B cell (primary cell): ENCODE results near the gene H2BK1. TPM values are rescaled to one million over a fixed set of nuclear protein-coding genes. Genes with fewer than 3 reads are reported as not detected.

ENCODE experiments used
- ATAC-seq: fragments of 200-7000 bp; cut with Tn5 transposase; one replicate; pipeline ENCODE4 v1.10.0; 2021; ENCODE audit warnings: low read depth, mild to moderate bottlenecking, moderate number of reproducible peaks, moderate library complexity
- CTCF ChIA-PET: fragments of 350-600 bp; sonication (Branson Sonifier 250); formaldehyde crosslinking; loops from one replicate; lab custom pipeline; 2021; ENCODE audit warnings: antibody characterized with exemption, inconsistent platforms; lab: Charles Lee
- POLR2A ChIA-PET: fragments of 350-600 bp; sonication (Branson Sonifier 250); formaldehyde crosslinking; loops from one replicate; lab custom pipeline; 2021; ENCODE audit warnings: antibody characterized with exemption; lab: Charles Lee
- DNase-seq: peaks from one replicate; pipeline ENCODE4 v3.0.0; 2013
- H2AFZ ChIP-seq: 2 replicates; pipeline ENCODE4 v1.6.1; 2012; ENCODE audit warnings: mild to moderate bottlenecking, low read depth, low read length; ENCODE audit not compliant: insufficient read depth, poor library complexity, severe bottlenecking
- H3K27ac ChIP-seq, 2 donors: 1 replicate in 1 of 2; 2 replicates in 1 of 2; pipeline ENCODE4 v1.5.1; 2012 to 2013; ENCODE audit warnings: low read length in 2 of 2, mild to moderate bottlenecking in 2 of 2, moderate library complexity in 1 of 2
- H3K27me3 ChIP-seq, 4 experiments: fragments of 200-600 bp in 1 of 4; sonication (generic) in 1 of 4; replicated peaks in 1 of 4; 1 replicate in 2 of 4; 2 replicates in 2 of 4; pipeline versions ENCODE4 v1.6.1 to v1.7.0; 2013 to 2016; ENCODE audit warnings: low read length in 3 of 4, mild to moderate bottlenecking in 2 of 4, mixed read lengths in 1 of 4, moderate library complexity in 1 of 4; ENCODE audit not compliant: insufficient read depth in 4 of 4, control insufficient read depth in 3 of 4; ENCODE audit errors: control extremely low read depth in 1 of 4
- H3K36me3 ChIP-seq, 2 experiments: replicated peaks in 1 of 2; 1 replicate in 1 of 2; 2 replicates in 1 of 2; pipeline versions ENCODE4 v1.6.1 to v1.7.1; 2013; ENCODE audit warnings: low read length in 1 of 2; ENCODE audit not compliant: insufficient read depth in 2 of 2, control insufficient read depth in 1 of 2; ENCODE audit errors: control extremely low read depth in 1 of 2, extremely low read depth in 1 of 2
- H3K4me1 ChIP-seq, 2 donors: fragments of 200-600 bp in 1 of 2; sonication (generic) in 1 of 2; 1 replicate in 1 of 2; 2 replicates in 1 of 2; pipeline versions ENCODE4 v1.5.1 to v1.6.1; 2013 to 2017; ENCODE audit warnings: low read length in 2 of 2; ENCODE audit not compliant: control insufficient read depth in 2 of 2, insufficient read depth in 2 of 2
- H3K4me2 ChIP-seq: replicated peaks from 2 replicates; pipeline ENCODE3; 2012; ENCODE audit warnings: mild to moderate bottlenecking, low read depth, low read length; ENCODE audit not compliant: poor library complexity, severe bottlenecking
- H3K4me3 ChIP-seq, 5 experiments: fragments of 200-600 bp in 1 of 5; sonication (generic) in 1 of 5; 1 replicate in 3 of 5; 2 replicates in 2 of 5; pipeline versions ENCODE4 v1.5.1 to v1.7.0; 2011 to 2016; ENCODE audit warnings: low read length in 4 of 5, mild to moderate bottlenecking in 4 of 5, low read depth in 2 of 5, control low read depth in 1 of 5, moderate library complexity in 1 of 5; ENCODE audit not compliant: insufficient read depth in 1 of 5; ENCODE audit errors: control extremely low read depth in 1 of 5, extremely low read depth in 1 of 5
- H3K79me2 ChIP-seq: fragments of 200-600 bp; sonication (generic); one replicate; pipeline ENCODE4 v1.6.0; 2016; ENCODE audit warnings: low read length; ENCODE audit not compliant: control insufficient read depth, insufficient read depth
- H3K9ac ChIP-seq: fragments of 200-600 bp; sonication (generic); 2 replicates; pipeline ENCODE4 v1.6.1; 2017; ENCODE audit warnings: mild to moderate bottlenecking, low read length, moderate library complexity
- H3K9me3 ChIP-seq, 3 donors: one replicate each; pipeline versions ENCODE4 v1.6.1 to v1.7.1; 2013; ENCODE audit warnings: low read length in 2 of 3; ENCODE audit not compliant: control insufficient read depth in 2 of 3, insufficient read depth in 1 of 3; ENCODE audit errors: control extremely low read depth in 1 of 3
- H4K20me1 ChIP-seq: 2 replicates; pipeline ENCODE4 v1.6.0; 2012; ENCODE audit warnings: mild to moderate bottlenecking, low read length; ENCODE audit not compliant: insufficient read depth, control insufficient read depth, poor library complexity, severe bottlenecking
- H3K27ac Mint-ChIP-seq: one replicate; pipeline ENCODE4 v1.8.0; 2021; ENCODE audit warnings: mixed read lengths
- H3K27me3 Mint-ChIP-seq: one replicate; pipeline ENCODE4 v1.8.0; 2021; ENCODE audit warnings: mixed read lengths
- H3K4me1 Mint-ChIP-seq: one replicate; pipeline ENCODE4 v1.8.0; 2021; ENCODE audit warnings: mixed read lengths
- H3K4me3 Mint-ChIP-seq: one replicate; pipeline ENCODE4 v1.8.0; 2021; ENCODE audit warnings: mixed read lengths
- H3K9me3 Mint-ChIP-seq: one replicate; pipeline ENCODE4 v1.8.0; 2022; ENCODE audit warnings: mixed read lengths; ENCODE audit not compliant: insufficient read depth
- EZH2 ChIP-seq: IDR thresholded peaks from 2 replicates; pipeline ENCODE4 v1.6.1; 2012; ENCODE audit warnings: borderline replicate concordance, low read depth, mild to moderate bottlenecking, moderate library complexity, low read length; ENCODE audit not compliant: insufficient read depth, poor library complexity, severe bottlenecking
- WGBS: methylation state at CpG from one replicate; pipeline ENCODE4 v1.1.5; 2013; ENCODE audit warnings: missing lambda C conversion rate; ENCODE audit not compliant: insufficient coverage; 5-methylcytosine and 5-hydroxymethylcytosine counted together
- intact Hi-C: fragments of 100-400 bp; cut with micrococcal nuclease; formaldehyde crosslinking; loops from one replicate; pipeline ENCODE4 v1.10.0; 2022
- polyA plus RNA-seq: library from polyadenylated mRNA; depleted of rRNA; stranded (reverse); fragments of >200 nt; gene quantifications from 2 replicates; pipeline ENCODE4 v1.2.3, GENCODE V29; 2012
- total RNA-seq, 2 donors: library from RNA; stranded (reverse); fragments of 120-200 nt in 1 of 2; gene quantifications; 1 replicate in 1 of 2; 2 replicates in 1 of 2; pipeline versions ENCODE4 v1.2.3 to v1.2.4, GENCODE V29; 2013 to 2022
- TF ChIP-seq, protein P1 (sequence below): fragments of 200-600 bp; IDR thresholded peaks from one replicate; pipeline ENCODE4 v1.8.0; 2022; ENCODE audit warnings: antibody characterized with exemption, mild to moderate bottlenecking

H2BK1 gene
- total and polyA plus RNA-seq, 2 donors (not counting 1 experiment from before 2014, with no cell fraction given): 4.2 TPM; not detected in 1

DNA sequence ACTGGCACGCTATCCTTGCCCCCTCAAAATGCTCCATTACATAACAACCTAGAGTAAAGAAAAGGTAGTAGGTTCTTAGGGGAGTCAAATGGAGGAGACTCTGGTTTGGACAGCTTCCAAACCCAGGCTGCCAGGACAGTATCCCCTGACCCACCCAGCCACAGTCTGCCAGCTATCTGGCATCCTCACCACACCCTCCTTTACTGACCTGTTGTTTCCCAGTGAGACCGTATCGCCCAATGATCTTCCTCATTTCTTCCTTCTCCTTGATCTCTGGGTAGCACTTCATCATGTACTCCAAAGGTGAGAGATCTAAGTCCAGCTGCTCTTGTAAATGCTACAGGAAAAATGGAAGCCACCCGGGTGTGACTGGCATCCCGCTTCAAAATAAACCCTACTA is 5.1 kb upstream of the H2BK1 start:
- H3K27ac ChIP-seq: no peak overlapping the region
- H3K27ac Mint-ChIP-seq: no peak overlapping the region
- no peaks in the 10 kb centered on the region for H3K79me2 ChIP-seq
- ChIA-PET POLR2A (no interaction called here), CTCF (no interaction called here)
- ATAC-seq (no peak), DNase-seq (no peak)
- H3K27me3 Mint-ChIP-seq: no peaks in the 10 kb centered on the region
- no peaks in the 10 kb centered on the region for H3K9me3 Mint-ChIP-seq
- TF ChIP-seq, protein P1, sequence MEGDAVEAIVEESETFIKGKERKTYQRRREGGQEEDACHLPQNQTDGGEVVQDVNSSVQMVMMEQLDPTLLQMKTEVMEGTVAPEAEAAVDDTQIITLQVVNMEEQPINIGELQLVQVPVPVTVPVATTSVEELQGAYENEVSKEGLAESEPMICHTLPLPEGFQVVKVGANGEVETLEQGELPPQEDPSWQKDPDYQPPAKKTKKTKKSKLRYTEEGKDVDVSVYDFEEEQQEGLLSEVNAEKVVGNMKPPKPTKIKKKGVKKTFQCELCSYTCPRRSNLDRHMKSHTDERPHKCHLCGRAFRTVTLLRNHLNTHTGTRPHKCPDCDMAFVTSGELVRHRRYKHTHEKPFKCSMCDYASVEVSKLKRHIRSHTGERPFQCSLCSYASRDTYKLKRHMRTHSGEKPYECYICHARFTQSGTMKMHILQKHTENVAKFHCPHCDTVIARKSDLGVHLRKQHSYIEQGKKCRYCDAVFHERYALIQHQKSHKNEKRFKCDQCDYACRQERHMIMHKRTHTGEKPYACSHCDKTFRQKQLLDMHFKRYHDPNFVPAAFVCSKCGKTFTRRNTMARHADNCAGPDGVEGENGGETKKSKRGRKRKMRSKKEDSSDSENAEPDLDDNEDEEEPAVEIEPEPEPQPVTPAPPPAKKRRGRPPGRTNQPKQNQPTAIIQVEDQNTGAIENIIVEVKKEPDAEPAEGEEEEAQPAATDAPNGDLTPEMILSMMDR: no peak
- no peak for TF ChIP-seq EZH2
- H3K4me3 ChIP-seq: no peak overlapping the region
- no peak overlapping the region for H3K4me2 ChIP-seq
- WGBS: 100% methylated on average over 4 of the region's 5 CpGs
- H3K9ac ChIP-seq: no peak overlapping the region
- intact Hi-C loops: no loop called here
- no peaks in the 10 kb centered on the region for H3K27me3 ChIP-seq
- H3K9me3 ChIP-seq: no peaks in the 10 kb centered on the region
- H3K4me3 Mint-ChIP-seq: no peak overlapping the region
- H2AFZ ChIP-seq: no peak overlapping the region
- H3K4me1 Mint-ChIP-seq: no peaks in the 10 kb centered on the region
- H3K4me1 ChIP-seq: no peaks in the 10 kb centered on the region
- H4K20me1 ChIP-seq: no peaks in the 10 kb centered on the region
- H3K36me3 ChIP-seq: peaks cover 0 to 64% of the 10 kb centered on the region in 2 experiments

DNA sequence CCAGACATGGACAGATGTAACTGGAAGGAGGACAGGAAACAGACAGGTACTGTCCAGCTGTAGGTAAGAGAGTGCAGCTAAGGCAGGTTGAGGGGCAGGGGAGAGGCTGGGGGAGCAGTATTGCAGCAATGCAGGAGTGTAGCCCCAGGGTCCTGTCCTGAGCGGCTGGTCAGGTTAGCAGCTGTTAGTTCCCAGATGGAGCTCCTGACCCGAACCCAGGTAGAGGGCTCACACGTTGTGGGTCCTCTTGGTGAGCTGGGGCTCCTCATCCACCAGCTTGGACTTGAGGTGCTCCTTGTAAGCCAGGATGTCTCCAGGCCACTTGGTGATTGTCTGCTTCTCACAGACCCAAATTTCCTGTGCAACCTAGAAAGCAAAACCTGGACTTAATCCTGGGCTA is 3.5 kb upstream of the H2BK1 start:
- ATAC-seq (no peak), DNase-seq (no peak)
- H3K36me3 ChIP-seq: peaks cover 0 to 51% of the 10 kb centered on the region in 2 experiments
- H3K4me3 ChIP-seq: no peak overlapping the region
- TF ChIP-seq, protein P1: no peak
- TF ChIP-seq EZH2: no peak
- no peaks in the 10 kb centered on the region for H3K4me1 ChIP-seq
- H3K27me3 ChIP-seq: no peaks in the 10 kb centered on the region
- intact Hi-C loops: no loop called here
- Mint-ChIP-seq H3K9me3 (no peaks in the 10 kb centered on the region), H3K27ac (no peak overlapping the region), H3K27me3 (no peaks in the 10 kb centered on the region), H3K4me3 (no peak overlapping the region), H3K4me1 (no peaks in the 10 kb centered on the region)
- CTCF ChIA-PET: no interaction called here
- no peaks in the 10 kb centered on the region for H3K79me2 ChIP-seq
- H3K4me2 ChIP-seq: no peak overlapping the region
- 100% methylated on average over 3 of the region's 3 CpGs for WGBS
- POLR2A ChIA-PET: no interaction called here
- H2AFZ ChIP-seq: no peak overlapping the region
- H3K9ac ChIP-seq: no peak overlapping the region
- no peaks in the 10 kb centered on the region for H3K9me3 ChIP-seq
- H3K27ac ChIP-seq: no peak overlapping the region
- no peaks in the 10 kb centered on the region for H4K20me1 ChIP-seq
